GM21717 (cell line): Measurements from ENCODE around the gene ETV6.
"Not testable (repeated sequence)": the region's sequence is repeated elsewhere in the genome, so short reads cannot be mapped to it uniquely, and the experiment has no call there.

Experiments used
- ATAC-seq: cut with Tn5 transposase; IDR thresholded peaks from one replicate; pipeline ENCODE4 v1.9.1; 2021; ENCODE audit warnings: mild to moderate bottlenecking, moderate library complexity; ENCODE audit not compliant: unreplicated experiment

Gene ETV6

DNA sequence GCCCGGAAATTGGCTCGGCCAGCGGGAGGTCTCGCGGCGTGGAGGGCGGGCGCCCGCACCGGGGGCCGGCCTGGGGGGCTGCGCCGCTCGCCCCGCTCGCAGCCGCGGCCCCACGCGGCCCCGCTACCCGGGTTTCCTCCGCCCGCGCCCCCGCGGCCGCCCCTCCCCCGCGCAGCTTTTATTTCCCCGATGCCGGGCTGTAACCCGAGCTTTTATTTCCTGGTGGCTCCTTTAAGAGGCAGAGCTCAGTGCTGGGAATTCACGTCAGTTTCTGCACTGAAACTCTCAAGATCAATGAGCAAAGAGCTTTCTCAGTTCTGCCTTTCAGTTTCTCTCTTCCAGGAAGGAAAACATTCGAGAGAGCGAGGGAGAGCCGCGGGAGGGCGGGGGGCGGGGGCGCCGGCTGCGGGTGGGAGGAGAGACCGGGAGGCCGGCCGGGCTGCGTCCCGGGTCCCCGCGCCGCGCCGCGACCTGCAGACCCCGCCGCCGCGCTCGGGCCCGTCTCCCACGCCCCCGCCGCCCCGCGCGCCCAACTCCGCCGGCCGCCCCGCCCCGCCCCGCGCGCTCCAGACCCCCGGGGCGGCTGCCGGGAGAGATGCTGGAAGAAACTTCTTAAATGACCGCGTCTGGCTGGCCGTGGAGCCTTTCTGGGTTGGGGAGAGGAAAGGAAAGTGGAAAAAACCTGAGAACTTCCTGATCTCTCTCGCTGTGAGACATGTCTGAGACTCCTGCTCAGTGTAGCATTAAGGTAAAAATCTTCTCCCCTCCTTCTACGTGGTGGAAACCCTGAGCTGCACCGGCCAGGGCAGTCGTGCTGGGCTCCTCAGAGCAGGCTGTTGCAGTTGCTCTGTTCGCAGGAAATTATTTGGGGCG lies at the start of gene ETV6:
Gene ETV6, plus strand, starts transcription at position 262 of the 873 bp plus-strand sequence. Its CDS starts 454 bp downstream, at position 716.
- peak; percentile 37 for ATAC-seq

- no peak for ATAC-seq
Observed at GRCh38 chr12:11600199-11600598, 49.3 kb upstream of the ETV6 start.

DNA sequence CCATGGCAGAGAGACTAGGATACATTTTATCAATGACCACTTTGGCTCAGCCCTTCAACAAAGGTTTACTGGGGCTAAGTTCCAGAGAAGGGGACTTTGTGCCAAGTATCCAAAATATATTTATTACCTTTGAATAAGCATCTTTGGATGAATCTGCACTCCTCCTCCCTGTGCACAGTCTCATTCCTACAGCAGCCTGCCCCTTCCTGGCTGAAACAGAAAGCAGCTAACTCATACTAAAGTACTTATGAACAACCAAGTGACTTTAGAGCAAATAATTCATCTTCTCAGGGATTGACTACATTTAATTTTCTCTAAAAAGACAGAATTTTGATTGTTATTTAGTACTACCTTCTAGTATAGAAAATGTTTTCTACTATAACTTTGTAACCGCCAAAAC lies 47.8 kb upstream of the ETV6 start:
- ATAC-seq = no peak

GRCh38 chr12:11607313-11608081 lies 42.0 kb upstream of the ETV6 start:
- no peak for ATAC-seq

DNA sequence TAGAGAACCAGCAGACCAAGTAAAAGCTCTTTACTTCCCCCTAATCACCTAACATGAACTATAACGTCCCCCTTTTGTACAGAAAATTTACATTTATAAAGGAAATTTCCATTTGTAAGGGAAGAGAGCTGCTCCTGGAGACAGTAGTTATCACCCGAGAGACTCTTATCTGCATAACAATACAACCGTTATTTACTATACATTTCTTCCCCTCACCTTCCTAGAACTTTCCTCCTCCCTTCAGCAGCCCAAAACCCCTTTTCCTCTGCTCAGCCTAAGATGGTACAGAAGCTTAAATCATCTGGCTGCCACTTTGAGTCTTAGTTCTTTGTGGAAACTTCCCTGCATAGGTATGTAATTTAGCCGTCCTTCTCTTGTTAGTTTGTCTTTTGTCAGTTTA lies 40.4 kb upstream of the ETV6 start:
- no peak for ATAC-seq

- ATAC-seq = no peak
Observed at GRCh38 chr12:11615481-11615880, 34.0 kb upstream of the ETV6 start.

DNA sequence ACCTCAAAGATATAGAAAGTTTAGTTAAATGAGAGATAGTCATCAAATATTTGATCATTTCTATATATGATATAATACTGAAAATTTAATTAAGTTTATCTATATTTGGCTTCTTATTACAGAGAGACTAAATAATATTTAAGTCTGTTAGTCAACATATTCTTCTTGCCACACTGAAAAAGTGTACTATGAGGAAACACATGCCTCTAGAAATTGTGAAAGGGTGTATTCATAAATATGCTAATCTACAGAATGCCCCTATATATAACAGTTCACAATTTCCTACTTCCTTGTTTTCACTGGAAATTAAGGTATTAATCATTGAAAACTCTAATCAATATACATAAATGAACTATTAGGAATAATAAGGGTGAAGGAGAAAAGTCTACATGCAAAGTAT lies 31.4 kb upstream of the ETV6 start:
- no peak for ATAC-seq

- no peak for ATAC-seq
Observed at GRCh38 chr12:11621797-11622423, 27.6 kb upstream of the ETV6 start.

DNA sequence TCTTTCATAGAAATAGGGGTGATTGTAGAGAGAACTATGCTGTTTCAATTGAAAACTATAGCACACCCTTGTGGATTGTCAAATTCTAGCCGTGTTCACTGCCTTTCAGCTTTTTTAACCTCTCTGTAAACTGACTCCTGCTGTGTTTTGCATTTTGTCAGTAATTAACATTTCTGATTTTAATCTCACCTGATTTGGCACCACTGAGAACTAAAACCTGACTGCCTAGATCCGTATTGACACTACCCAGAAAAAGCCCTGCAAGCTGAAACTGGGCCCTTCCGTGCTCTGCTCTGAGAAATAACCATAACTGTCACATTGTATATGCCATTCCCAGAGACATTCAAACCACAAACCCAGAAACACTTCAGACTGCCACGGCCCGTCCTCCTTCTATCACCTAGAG lies 26.6 kb upstream of the ETV6 start:
- no peak for ATAC-seq

DNA sequence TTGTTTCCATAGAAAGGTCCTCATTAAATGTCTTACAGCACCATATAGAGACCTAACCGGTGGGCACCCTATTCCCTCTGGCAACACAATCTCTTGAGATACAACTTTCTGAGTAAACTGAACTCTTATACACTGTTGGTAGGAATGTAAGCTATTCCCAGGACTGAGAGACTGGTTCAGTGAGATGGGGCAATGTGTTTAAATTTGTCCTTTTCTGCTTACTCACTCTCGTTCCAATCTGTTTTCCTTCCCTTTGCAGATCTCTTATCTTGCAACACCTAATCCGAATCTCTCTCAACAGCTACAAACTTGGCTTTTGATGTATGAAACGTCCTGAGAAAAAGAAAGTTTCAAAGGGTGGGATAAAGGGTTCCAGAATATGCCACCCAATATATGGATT lies 26.1 kb upstream of the ETV6 start:
- ATAC-seq = no peak

DNA sequence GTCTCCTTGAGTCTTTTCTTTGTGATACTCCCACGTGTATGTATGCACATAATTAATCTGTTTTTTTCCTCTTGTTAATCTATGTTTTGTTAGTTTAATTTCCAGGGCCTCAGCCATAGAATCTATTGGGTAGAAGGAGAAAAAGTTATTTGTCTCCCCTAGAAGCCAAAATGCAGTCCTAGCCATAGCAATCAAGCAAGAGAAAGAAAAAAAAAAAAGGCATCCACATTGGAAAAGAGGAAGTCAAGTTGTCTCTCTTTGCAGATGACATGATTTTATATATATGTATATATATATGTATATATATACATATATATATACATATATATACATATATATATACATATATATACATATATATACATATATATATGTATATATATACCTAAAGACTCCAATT lies 25.4 kb upstream of the ETV6 start:
- no peak for ATAC-seq

GRCh38 chr12:11627709-11628108 lies 21.8 kb upstream of the ETV6 start:
- ATAC-seq = not testable (repeated sequence)

- no peak for ATAC-seq
Observed at GRCh38 chr12:11628353-11628752, 21.1 kb upstream of the ETV6 start.

- ATAC-seq = no peak
Observed at GRCh38 chr12:11630046-11630706, 19.3 kb upstream of the ETV6 start.

DNA sequence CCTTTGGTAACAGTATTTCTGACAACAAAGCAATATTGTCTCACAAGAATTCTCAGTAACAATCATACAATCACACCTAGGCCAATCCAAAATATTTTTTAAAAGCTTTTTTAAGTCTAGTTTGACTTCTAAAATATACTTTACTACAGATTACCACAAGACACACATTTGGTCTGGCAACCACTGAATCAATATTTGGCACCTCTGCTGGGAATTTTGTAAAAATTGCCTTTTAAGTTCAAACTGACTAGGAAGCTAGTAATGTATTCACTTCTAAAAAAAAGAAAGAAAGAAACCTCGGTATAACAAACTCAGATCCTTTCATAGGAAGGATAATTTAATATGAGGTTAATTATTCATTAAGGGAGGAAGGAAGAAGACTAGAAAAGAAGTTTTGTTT lies 18.2 kb upstream of the ETV6 start:
- no peak for ATAC-seq

DNA sequence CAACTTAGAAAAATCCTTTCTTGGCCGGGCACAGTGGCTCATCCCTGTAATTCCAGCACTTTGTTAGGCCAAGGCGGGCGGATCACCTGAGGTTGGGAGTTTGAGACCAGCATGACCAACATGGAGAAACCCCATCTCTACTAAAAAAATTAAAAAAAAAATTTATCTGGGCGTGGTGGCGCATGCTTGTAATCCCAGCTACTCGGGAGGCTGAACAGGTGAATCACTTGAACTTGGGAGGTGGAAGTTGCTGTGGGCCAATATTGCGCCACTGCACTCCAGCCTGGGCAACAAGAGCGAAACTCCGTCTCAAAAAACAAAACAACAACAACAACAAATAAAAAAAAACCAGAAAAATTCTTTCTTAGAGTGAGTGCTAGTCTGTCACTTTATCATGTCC lies 17.6 kb upstream of the ETV6 start:
- ATAC-seq = not testable (repeated sequence)

DNA sequence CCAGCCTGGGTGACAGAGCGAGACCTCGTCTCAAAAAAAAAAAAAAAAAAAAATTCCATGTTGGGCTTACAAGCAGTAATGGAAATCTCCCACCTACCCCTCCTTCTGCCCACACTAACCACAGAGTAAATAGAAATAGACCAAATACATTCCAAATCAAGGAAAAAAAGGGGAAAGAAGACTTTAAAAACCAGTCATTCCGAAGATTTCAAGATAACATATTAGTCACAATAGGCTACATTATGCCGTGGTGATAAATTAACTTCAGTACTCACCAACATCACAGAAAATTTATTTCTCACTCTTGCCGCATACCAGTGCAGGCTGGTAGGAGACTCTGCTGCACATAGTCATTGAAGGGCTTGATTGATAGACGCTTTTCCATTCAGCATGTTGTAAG lies 15.5 kb upstream of the ETV6 start:
- ATAC-seq = no peak

DNA sequence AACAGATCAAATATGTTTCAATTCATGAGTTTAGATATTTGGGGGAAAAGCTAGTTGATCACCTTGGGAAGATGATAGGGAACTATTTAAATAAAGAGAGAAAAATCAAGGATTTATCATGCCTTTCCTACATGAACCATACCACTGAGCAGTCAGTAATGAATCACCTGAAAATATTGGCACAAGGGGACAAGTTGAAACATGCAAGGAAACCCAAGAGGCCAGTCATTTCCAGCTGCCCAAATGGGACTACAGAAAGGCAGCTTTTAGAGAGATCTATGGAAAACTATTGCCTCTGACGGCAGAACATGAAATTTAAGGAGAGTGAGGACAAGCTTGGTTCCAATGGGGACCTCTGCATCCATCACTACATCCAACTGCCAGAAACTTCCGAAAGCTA lies 14.1 kb upstream of the ETV6 start:
- ATAC-seq = no peak

DNA sequence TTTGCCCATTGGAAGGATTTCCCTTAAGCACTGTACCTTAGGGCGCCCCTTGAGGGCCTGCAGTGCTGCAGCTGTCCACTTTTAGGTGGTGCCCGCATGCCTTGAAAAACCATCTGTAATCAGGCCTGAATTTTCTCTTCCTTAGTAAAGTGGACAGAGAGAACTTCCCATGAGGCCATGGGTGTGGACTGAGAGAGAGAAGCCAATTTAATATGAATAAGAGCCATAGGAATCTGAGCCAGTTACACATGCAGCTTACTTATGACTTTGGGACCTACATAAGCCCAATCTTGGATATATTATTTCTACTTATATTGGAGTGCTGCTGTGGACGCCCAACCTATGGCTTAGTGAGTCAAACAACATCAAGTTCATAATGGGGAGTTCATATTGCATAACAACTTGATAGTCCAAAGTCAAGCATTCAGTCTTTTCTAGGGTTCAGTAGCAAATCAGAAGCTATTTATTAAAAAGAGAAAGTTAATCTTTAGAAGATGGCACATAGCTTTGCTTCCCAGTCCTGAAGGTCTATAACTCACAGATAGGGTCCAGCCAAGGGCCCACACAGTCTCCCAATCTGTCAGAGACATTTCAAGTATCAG lies 11.1 kb upstream of the ETV6 start:
- no peak for ATAC-seq

DNA sequence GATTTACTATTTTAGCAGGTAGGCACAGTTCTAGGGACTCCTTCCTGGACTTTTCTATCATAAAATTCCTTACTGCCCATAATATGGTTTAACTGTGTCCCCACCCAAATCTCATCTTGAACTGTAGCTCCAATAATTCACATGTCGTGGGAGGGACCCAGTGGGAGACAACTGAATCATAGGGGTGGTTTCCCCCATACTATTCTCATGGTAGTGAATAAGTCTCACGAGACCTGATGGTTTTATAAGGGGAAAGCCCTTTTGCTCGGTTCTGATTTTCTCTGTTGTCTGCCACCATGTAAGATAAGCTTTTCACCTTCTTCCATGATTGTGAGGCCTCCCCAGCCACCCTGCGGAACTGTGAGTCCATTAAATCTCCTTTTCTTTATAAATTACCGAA lies 10.0 kb upstream of the ETV6 start:
- ATAC-seq = no peak

GRCh38 chr12:11641522-11641921 lies 8.0 kb upstream of the ETV6 start:
- ATAC-seq = no peak
